H1 (cell line): ENCODE measurements around the gene TMEM229B. TPM values are rescaled to one million over a fixed set of nuclear protein-coding genes. Genes with fewer than 3 reads are reported as not detected.

ENCODE experiments used
- CTCF ChIA-PET: fragments of 300-600 bp; sonication (Branson Sonifier 250); formaldehyde crosslinking; loops from one replicate; lab custom pipeline; 2021; ENCODE audit not compliant: partially characterized antibody; lab: Charles Lee
- POLR2A ChIA-PET: fragments of 300-600 bp; sonication (Branson Sonifier 250); formaldehyde crosslinking; loops from one replicate; lab custom pipeline; 2021; ENCODE audit warnings: inconsistent platforms; ENCODE audit not compliant: partially characterized antibody; lab: Charles Lee
- DNase-seq, 2 experiments: peaks; one replicate each; pipeline versions ENCODE4 v3.0.0 to v3.0.0-alpha.2; 2010 to 2022; ENCODE audit warnings: low spot score in 2 of 2, low read depth in 1 of 2, mixed read lengths in 1 of 2
- FAIRE-seq: peaks from 2 replicates; lab custom pipeline; 2011; peaks lifted over from hg19 to GRCh38; lab: Jason Lieb, UNC
- H2AFZ ChIP-seq: 2 replicates; pipeline ENCODE4 v1.8.1; 2012; ENCODE audit warnings: low read length, inconsistent platforms
- H2AK5ac ChIP-seq: 2 replicates; pipeline ENCODE4 v1.6.1; 2013; ENCODE audit warnings: low read depth, low read length
- H2BK120ac ChIP-seq: replicated peaks from 2 replicates; pipeline ENCODE3; 2013; ENCODE audit warnings: low read depth, low read length, inconsistent platforms
- H2BK12ac ChIP-seq: 2 replicates; pipeline ENCODE4 v1.6.1; 2013; ENCODE audit warnings: low read depth, low read length
- H2BK15ac ChIP-seq: 2 replicates; pipeline ENCODE4 v1.6.1; 2013; ENCODE audit warnings: low read length
- H2BK20ac ChIP-seq: 2 replicates; pipeline ENCODE4 v1.6.1; 2013; ENCODE audit warnings: low read length
- H2BK5ac ChIP-seq: 2 replicates; pipeline ENCODE4 v1.6.1; 2013; ENCODE audit warnings: low read depth, low read length
- H3K14ac ChIP-seq: 2 replicates; pipeline ENCODE4 v1.6.1; 2013; ENCODE audit warnings: inconsistent platforms; ENCODE audit not compliant: insufficient read length
- H3K18ac ChIP-seq: 2 replicates; pipeline ENCODE4 v1.6.1; 2013; ENCODE audit warnings: low read length; ENCODE audit errors: extremely low read depth
- H3K23ac ChIP-seq: 2 replicates; pipeline ENCODE4 v1.6.1; 2013; ENCODE audit warnings: inconsistent platforms; ENCODE audit not compliant: insufficient read length
- H3K23me2 ChIP-seq: 2 replicates; pipeline ENCODE4 v1.6.1; 2013; ENCODE audit warnings: low read depth, low read length
- H3K27ac ChIP-seq: 2 replicates; pipeline ENCODE4 v1.6.1; 2011; ENCODE audit warnings: low read depth, low read length, inconsistent platforms
- H3K27me3 ChIP-seq, 4 experiments: replicated peaks in 1 of 4; 1 replicate in 1 of 4; 2 replicates in 3 of 4; pipeline versions ENCODE4 v1.6.1 to v1.8.1; 2011 to 2013; ENCODE audit warnings: low read length in 3 of 4, mild to moderate bottlenecking in 3 of 4, inconsistent platforms in 2 of 4, mixed read lengths in 2 of 4, moderate library complexity in 1 of 4; ENCODE audit not compliant: control insufficient read depth in 3 of 4, insufficient read depth in 3 of 4; ENCODE audit errors: extremely low read depth in 1 of 4
- H3K36me3 ChIP-seq, 4 experiments: 2 replicates each; pipeline versions ENCODE4 v1.6.1 to v1.8.1; 2011 to 2013; ENCODE audit warnings: mild to moderate bottlenecking in 4 of 4, low read length in 3 of 4, moderate library complexity in 2 of 4, control low read depth in 1 of 4, inconsistent platforms in 1 of 4; ENCODE audit not compliant: insufficient read depth in 4 of 4, control insufficient read depth in 2 of 4
- H3K4ac ChIP-seq: replicated peaks from 2 replicates; pipeline ENCODE3; 2013; ENCODE audit warnings: low read length, low read depth, mixed read lengths, inconsistent platforms; ENCODE audit not compliant: insufficient read length
- H3K4me1 ChIP-seq, 4 experiments: replicated peaks in 1 of 4; 1 replicate in 1 of 4; 2 replicates in 3 of 4; pipeline versions ENCODE4 v1.6.1 to v1.8.1; 2011 to 2013; ENCODE audit warnings: low read length in 3 of 4, inconsistent platforms in 2 of 4, mixed read lengths in 1 of 4; ENCODE audit not compliant: insufficient read depth in 4 of 4, control insufficient read depth in 3 of 4
- H3K4me2 ChIP-seq, 2 experiments: 2 replicates each; pipeline versions ENCODE4 v1.6.1 to v1.8.1; 2011 to 2013; ENCODE audit warnings: low read depth in 2 of 2, low read length in 2 of 2, control low read depth in 1 of 2, inconsistent platforms in 1 of 2, mild to moderate bottlenecking in 1 of 2; ENCODE audit not compliant: insufficient read depth in 1 of 2
- H3K4me3 ChIP-seq, 4 experiments: fragments of 200-600, 300-600 bp in 1 of 4; sonication (generic), shearing (Covaris generic), sonication (Bioruptor Twin) in 1 of 4; 2 replicates each; pipeline versions ENCODE4 v1.5.1 to v1.8.1; 2011 to 2016; ENCODE audit warnings: low read length in 4 of 4, low read depth in 3 of 4, control low read depth in 2 of 4, inconsistent platforms in 2 of 4, mild to moderate bottlenecking in 2 of 4, mixed read lengths in 1 of 4, moderate library complexity in 1 of 4; ENCODE audit not compliant: insufficient read depth in 2 of 4; ENCODE audit errors: extremely low read depth in 1 of 4
- H3K56ac ChIP-seq: replicated peaks from 2 replicates; pipeline ENCODE3; 2013; ENCODE audit warnings: low read depth, mild to moderate bottlenecking, mixed read lengths, low read length, inconsistent platforms; ENCODE audit not compliant: insufficient read length
- H3K79me1 ChIP-seq: 2 replicates; pipeline ENCODE4 v1.6.1; 2013; ENCODE audit warnings: low read depth, low read length, control low read depth
- H3K79me2 ChIP-seq, 2 experiments: 2 replicates each; pipeline versions ENCODE4 v1.6.1 to v1.8.1; 2012 to 2013; ENCODE audit warnings: low read length in 2 of 2, mild to moderate bottlenecking in 2 of 2, inconsistent platforms in 1 of 2; ENCODE audit not compliant: insufficient read depth in 2 of 2, control insufficient read depth in 1 of 2
- H3K9ac ChIP-seq, 4 experiments: replicated peaks in 1 of 4; 1 replicate in 1 of 4; 2 replicates in 3 of 4; pipeline versions ENCODE4 v1.6.1 to v1.8.1; 2011 to 2013; ENCODE audit warnings: low read depth in 3 of 4, low read length in 3 of 4, control low read depth in 2 of 4, mild to moderate bottlenecking in 2 of 4, moderate library complexity in 2 of 4, inconsistent platforms in 1 of 4; ENCODE audit errors: extremely low read depth in 1 of 4
- H3K9me3 ChIP-seq, 2 experiments: 2 replicates each; pipeline versions ENCODE4 v1.6.1 to v1.8.1; 2012 to 2013; ENCODE audit warnings: mild to moderate bottlenecking in 2 of 2, moderate library complexity in 2 of 2, control low read depth in 1 of 2, inconsistent platforms in 1 of 2, low read depth in 1 of 2, low read length in 1 of 2, mixed read lengths in 1 of 2; ENCODE audit not compliant: insufficient read depth in 2 of 2
- H4K20me1 ChIP-seq, 2 experiments: replicated peaks in 1 of 2; 2 replicates each; pipeline versions ENCODE3 to v1.8.1; 2011 to 2013; ENCODE audit warnings: inconsistent platforms in 2 of 2, low read length in 2 of 2, mild to moderate bottlenecking in 1 of 2; ENCODE audit not compliant: insufficient read depth in 2 of 2, control insufficient read depth in 1 of 2
- H4K5ac ChIP-seq: 2 replicates; pipeline ENCODE4 v1.6.1; 2013; ENCODE audit warnings: low read length, low read depth, mixed read lengths, inconsistent platforms; ENCODE audit not compliant: insufficient read length
- H4K8ac ChIP-seq: 2 replicates; pipeline ENCODE4 v1.8.0; 2013; ENCODE audit warnings: mild to moderate bottlenecking, moderate library complexity, low read length, inconsistent platforms; ENCODE audit not compliant: insufficient read depth; ENCODE audit errors: extremely low read depth
- H4K91ac ChIP-seq: replicated peaks from 2 replicates; pipeline ENCODE3; 2013; ENCODE audit warnings: low read length, mixed read lengths, inconsistent platforms; ENCODE audit not compliant: insufficient read length
- SP2 ChIP-seq: IDR thresholded peaks from 2 replicates; pipeline ENCODE4 v1.6.1; 2012; ENCODE audit warnings: mild to moderate bottlenecking, low read length, inconsistent platforms
- WGBS, 2 experiments: shearing (Covaris generic) in 1 of 2; methylation state at CpG; one replicate each; pipeline versions ENCODE4 v1.1.6 to v1.1.7; 2013 to 2015; ENCODE audit warnings: low lambda C conversion rate in 2 of 2, mixed read lengths in 2 of 2, inconsistent platforms in 1 of 2, low coverage in 1 of 2, missing lambda C conversion rate in 1 of 2; ENCODE audit not compliant: insufficient replicate concordance in 2 of 2, insufficient coverage in 1 of 2, insufficient read length in 1 of 2; ENCODE audit errors: extremely low coverage in 1 of 2, missing lambda C conversion rate in 1 of 2; 5-methylcytosine and 5-hydroxymethylcytosine counted together
- polyA plus RNA-seq, 7 experiments: library from polyadenylated mRNA; depleted of rRNA in 3 of 7; stranded (reverse) in 5 of 7; unstranded in 2 of 7; fragments of >200 nt in 5 of 7; fragments of 200-250 nt in 2 of 7; gene quantifications; 1 replicate in 5 of 7; 2 replicates in 1 of 7; 4 replicates in 1 of 7; pipeline versions ENCODE4 v1.2.1 to v1.2.3, GENCODE V29; 2011 to 2013; ENCODE audit warnings: missing spikeins in 2 of 7, mixed read lengths in 2 of 7
- total RNA-seq: library from RNA; stranded (reverse); fragmentation: NEBNext Ultra II Directional; extraction: Animal tissue kit (Norgen Biotek cat#: 25700); gene quantifications from 2 replicates; pipeline ENCODE4 v1.2.1, GENCODE V29; 2021

The TMEM229B gene
- total and polyA plus RNA-seq, 2 of the 8 experiments (the other 6 are each of a cell fraction or from before 2014, with no cell fraction given): 0.73 to 0.85 TPM

GRCh38 chr14:67529947-67530935, 41.7 kb upstream of the TMEM229B start:
- H3K14ac ChIP-seq: no peak overlapping the region
- no peak overlapping the region for H2BK15ac ChIP-seq
- no peaks in the 10 kb centered on the region for H3K79me1 ChIP-seq
- H4K8ac ChIP-seq: no peak overlapping the region
- no peaks in the 10 kb centered on the region for H3K9me3 ChIP-seq
- no peak overlapping the region for H2BK12ac ChIP-seq
- H3K27ac ChIP-seq: no peak overlapping the region
- ChIA-PET POLR2A (interaction anchor here (1.3 to 5.5 kb wide), 3 partner anchors 9 to 12 kb away, joined by 4 to 29 read pairs (median 16); no protein-coding TSS in a partner anchor), CTCF (interaction anchor here (0.8 to 43.6 kb wide), 20 partner anchors 8 to 174 kb away, joined by 3 to 924 read pairs (median 4); no protein-coding TSS in a partner anchor)
- no peak overlapping the region for H3K4ac ChIP-seq
- no peak overlapping the region for H3K18ac ChIP-seq
- H3K27me3 ChIP-seq: no peaks in the 10 kb centered on the region
- FAIRE-seq (no peak), DNase-seq (no peak)
- no peak overlapping the region for H2BK5ac ChIP-seq
- no peak overlapping the region for H3K4me2 ChIP-seq
- TF ChIP-seq SP2: no peak
- H4K91ac ChIP-seq: no peak overlapping the region
- H3K23ac ChIP-seq: no peak overlapping the region
- no peak overlapping the region for H2AFZ ChIP-seq
- H3K9ac ChIP-seq: no peak overlapping the region
- H3K23me2 ChIP-seq: no peaks in the 10 kb centered on the region; the same call in 1 of the 2 replicates
- 85% methylated on average over 5 of the region's 5 CpGs; no CpG with 5 or more reads in 1 of the 2 experiments for WGBS, 2 experiments
- no peak overlapping the region for H4K5ac ChIP-seq
- no peak overlapping the region for H2BK20ac ChIP-seq
- peaks cover 0 to 4% of the 10 kb centered on the region in 2 experiments; a peak in 1 of 4 replicates for H3K79me2 ChIP-seq
- no peaks in the 10 kb centered on the region for H3K36me3 ChIP-seq
- H3K4me3 ChIP-seq: no peak overlapping the region
- H4K20me1 ChIP-seq: no peaks in the 10 kb centered on the region
- H2BK120ac ChIP-seq: no peak overlapping the region
- H3K4me1 ChIP-seq: peaks cover 0 to 3% (median 2%) of the 10 kb centered on the region in 4 experiments; a peak in 5 of 7 replicates
- H3K56ac ChIP-seq: no peak overlapping the region
- H2AK5ac ChIP-seq: no peak overlapping the region
